Measurements from ENCODE around the gene LYPD6B. TPM values are rescaled to one million over a fixed set of nuclear protein-coding genes. Genes with fewer than 3 reads are reported as not detected.

LYPD6B gene
- total RNA-seq, 1 donor from 2014 or later = 4.5 TPM

DNA sequence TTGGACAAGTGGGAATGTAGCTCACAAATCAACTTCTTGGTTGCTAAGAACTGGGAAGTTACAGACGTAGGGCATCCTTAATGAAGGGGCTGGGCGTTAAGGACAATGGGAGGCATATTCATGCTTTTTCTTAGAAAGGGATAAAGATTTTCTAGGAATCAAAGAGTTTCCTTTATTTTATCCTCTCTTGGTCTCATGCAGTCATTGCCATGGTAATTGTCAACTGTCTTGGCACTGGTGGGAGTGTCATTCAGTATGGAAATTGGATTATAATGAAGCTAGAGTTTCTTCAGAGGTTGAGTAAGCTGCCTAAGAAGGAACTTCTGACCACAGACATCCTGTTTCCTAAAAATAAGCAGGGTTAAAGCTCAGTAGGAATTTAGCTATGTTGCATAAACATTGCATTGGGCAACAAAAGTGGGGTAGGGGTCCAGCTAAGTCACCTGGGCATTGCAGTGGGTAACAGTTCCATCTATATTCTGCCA lies 114.0 kb downstream of the LYPD6B start:
- DNase-seq (ENCODE audit: low spot score in 2 of 2) = no peak
- FAIRE-seq = no peak

DNA sequence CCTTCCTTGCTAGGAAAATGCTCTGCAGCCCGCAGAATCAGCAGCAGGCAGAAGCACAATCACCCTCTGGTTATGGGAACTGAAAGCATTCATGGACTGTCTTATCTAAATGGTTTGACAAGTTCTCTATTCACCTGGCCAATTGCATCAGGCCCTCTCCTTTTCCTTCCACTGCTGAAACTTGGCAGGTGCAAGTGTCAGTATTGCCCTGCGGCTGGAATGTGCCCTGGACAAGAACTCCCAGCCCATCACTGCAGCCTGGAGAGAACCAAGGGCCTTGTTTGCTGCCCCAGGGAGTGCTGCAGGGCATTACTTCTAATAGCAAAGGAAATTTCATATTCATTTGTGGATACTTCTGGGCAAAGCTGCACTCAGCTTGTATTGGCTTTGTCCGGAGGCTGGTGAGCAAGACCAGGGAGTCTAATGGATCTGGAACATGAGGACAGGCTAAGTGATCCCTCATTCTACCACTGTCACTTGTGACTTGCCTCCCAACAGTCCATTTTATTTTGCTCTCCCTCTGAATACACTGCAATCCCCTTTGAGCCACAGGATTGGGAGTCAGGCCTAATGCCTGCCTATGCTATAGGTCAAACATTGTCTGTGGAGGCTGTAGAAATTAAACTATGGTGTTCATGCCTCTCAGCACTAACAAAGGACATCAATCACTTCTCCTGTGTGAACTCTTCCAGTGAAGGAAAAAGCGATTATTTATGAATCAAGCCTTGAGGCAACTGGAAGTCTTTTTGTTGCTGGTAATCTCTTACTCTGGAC lies 116.9 kb downstream of the LYPD6B start:
- no peak for FAIRE-seq
- DNase-seq (ENCODE audit: low spot score in 2 of 2) = no peak

DNA sequence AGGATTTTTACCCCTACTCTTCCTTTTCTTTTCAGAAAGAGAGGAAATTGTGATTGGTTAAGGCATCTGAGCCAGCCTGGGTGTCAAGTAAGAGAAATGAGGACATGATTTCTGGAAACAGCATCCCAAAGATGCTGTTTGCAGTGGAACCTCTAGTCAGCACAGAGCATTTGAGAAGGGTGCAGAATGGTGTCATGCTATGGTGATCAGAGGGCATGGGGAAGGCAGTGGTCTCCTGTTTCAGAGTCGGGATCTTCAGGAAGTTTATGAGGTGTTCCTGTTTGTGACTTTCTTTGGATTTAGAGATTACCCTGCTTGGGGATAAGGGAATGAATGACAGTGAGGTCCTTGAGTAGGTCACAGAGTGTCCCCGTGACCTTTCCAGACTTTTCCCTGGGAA lies 117.5 kb downstream of the LYPD6B start:
- FAIRE-seq = no peak
- DNase-seq (ENCODE audit: low spot score in 2 of 2) = no peak

DNA sequence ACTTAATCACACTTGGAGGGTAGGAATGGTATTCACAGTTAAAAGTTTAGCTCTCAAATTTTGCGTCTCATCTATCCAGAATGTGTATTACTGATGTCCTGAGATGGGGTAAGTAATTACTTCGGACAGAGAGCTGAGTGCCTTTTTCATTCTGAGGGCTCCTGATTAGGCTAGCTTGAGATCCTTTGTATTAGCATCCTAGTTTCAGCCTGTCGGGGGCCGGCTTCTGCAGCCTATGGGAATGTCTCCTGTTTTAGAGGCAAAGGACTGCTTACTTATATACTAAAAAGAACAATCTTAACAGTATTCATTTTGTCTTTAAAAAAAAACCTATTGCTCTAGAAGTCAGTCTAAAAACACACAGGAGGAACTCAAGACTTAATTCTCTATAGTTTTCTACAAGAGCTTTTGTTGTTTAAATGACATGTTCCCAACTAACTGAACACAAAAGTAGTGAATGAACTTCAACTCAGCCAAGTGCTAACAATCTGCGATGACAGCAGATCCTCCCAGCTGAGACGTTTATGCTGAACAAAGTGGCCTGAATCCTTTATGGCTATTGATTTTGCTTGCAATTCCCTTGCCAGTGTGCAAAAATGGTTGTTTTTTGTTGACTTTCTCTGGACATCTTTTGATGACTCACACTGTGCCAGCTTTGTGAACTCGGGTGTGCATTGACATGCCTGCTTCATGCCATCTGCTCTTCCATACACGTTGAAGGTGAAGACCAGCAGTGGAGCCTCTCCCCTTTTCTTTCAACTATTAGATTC lies 118.7 kb downstream of the LYPD6B start:
- DNase-seq (ENCODE audit: low spot score in 2 of 2) (no peak), FAIRE-seq (no peak)

DNA sequence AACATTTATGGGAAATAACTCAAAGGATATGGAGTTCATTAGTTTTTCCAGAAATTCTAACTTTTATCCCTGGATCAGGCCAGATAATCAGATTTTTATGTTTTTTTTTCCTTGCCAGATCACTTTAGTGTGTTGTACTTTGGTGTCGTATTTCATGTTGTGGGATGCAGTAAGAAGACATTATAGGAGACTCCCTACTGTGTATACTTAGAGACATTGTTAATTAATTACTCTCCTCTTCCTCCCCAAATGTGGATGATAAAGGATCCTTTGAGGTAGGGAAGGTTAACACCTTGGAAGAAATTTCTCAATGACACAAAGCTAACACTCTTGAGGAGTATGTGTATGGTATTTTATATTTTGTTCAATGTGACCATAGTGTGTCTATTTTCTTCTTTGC lies 120.5 kb downstream of the LYPD6B start:
- FAIRE-seq = no peak
- DNase-seq (ENCODE audit: low spot score in 2 of 2) = no peak

DNA sequence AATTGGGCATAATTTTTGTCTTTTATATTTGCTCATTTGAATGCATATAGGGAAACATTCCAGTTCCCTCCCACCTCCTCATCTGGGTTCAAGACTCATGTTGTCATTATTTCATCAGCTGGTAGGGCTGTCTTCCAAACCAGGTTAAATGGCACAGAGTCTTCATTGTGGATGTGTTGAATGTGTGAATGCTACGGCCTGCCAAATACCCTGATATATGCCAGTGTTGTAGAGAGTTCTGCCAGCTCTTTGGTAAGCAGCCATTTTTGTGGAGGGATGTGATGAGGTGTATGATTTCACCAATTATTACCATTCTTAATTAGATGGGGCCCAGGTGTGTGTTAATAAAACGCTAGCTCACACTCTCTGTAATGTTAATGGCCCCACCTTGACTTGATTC lies 121.7 kb downstream of the LYPD6B start:
- no peak for DNase-seq (ENCODE audit: low spot score in 2 of 2)
- no peak for FAIRE-seq

DNA sequence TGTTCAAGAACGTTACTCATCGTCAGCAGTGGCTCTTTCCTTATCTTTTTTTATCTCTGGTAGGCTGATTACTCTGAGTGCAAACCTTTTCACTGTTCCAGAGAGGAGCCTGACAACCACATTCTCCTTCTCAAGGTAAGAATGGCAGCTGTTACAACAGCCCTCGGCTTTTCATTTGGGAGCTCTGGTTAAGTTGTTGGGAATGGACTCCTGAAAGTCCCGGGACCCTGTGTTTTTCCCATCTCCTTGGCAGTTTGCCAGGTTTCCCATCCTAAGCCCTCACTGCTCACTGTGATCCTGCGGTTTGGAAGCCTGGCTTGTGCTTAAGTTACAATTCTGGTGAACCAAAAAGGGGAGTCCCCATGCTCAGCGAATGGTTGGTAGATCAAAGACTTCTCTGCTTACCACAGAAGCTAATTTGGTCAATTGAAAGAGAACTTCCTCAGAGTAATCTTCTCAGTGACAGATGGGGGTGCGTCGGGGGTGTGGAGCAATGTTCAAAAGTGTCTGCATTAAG lies 122.3 kb downstream of the LYPD6B start:
- DNase-seq (ENCODE audit: low spot score in 2 of 2) (no peak), FAIRE-seq (no peak)

DNA sequence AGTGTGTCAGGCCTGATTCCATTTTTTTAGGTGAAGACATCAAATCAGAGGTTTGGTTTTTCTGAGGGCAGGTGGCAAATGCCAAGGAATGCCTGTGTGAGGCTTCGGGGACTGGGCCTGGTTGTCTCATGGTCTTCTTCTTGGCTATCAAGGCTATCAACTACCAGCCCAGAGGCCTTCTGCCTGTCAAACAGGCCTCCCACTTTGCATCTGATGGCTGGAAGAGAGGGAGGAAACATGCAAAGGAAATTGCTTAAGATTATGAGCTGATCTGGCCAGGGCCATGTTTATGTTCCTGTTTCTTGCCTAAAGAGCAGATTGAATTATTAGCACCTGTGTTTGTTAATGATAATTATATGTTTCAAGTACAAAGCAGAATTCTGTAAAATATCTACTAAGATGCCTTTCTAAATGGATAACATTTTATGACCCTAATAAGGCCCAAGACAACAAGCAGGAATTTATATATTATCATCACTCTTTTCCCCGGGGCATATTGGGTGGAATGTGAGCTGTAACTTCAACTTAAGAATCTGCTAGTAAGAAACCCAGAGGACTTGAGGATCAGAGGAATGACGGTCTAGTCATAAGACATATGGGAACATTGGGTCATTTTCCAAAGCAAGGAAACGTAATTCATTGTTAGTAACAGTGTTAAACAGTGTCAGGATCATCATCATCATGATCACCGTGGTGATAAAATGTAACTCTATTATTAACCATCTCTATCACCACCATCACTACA lies 123.2 kb downstream of the LYPD6B start:
- no peak for FAIRE-seq
- DNase-seq (ENCODE audit: low spot score in 2 of 2) = no peak

DNA sequence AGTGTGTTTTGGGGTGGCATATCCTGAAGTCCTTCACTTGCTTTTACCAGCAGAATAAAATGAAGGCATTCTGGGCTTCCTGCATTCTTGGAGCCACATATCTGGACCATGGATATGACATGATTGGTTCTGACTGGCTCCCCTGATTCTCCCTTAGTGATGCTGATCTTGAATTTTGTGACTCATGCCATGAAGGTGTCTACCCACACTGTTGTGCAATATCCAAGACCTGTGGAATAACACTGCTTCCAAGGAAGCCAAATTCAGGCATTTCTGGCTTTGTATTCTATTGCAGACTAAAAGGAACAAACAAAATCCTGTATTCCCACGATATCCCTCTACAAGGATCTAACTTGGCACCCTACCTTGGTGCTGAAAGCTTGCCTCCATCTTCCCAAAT lies 125.8 kb downstream of the LYPD6B start:
- FAIRE-seq (no peak), DNase-seq (ENCODE audit: low spot score in 2 of 2) (no peak)

DNA sequence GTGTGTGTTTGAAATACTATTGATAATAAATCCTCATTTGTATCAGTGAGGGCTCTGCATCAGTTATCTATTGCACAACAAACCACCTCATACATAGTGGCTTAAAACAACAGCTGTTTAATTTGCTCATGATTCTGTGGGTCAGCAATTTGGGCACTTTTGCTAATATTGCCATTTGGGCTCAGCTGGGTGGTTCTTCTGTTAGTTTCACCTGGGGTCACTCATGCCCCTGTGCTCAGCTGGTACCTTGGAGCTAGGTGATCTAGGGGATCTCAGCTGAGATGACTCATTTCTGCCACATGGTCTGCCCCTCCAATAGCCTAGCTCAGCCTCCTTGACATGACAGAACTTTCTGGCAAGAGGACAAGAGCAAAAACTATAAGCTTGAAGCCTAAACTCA lies 126.3 kb downstream of the LYPD6B start:
- DNase-seq (ENCODE audit: low spot score in 2 of 2) (no peak), FAIRE-seq (no peak)

DNA sequence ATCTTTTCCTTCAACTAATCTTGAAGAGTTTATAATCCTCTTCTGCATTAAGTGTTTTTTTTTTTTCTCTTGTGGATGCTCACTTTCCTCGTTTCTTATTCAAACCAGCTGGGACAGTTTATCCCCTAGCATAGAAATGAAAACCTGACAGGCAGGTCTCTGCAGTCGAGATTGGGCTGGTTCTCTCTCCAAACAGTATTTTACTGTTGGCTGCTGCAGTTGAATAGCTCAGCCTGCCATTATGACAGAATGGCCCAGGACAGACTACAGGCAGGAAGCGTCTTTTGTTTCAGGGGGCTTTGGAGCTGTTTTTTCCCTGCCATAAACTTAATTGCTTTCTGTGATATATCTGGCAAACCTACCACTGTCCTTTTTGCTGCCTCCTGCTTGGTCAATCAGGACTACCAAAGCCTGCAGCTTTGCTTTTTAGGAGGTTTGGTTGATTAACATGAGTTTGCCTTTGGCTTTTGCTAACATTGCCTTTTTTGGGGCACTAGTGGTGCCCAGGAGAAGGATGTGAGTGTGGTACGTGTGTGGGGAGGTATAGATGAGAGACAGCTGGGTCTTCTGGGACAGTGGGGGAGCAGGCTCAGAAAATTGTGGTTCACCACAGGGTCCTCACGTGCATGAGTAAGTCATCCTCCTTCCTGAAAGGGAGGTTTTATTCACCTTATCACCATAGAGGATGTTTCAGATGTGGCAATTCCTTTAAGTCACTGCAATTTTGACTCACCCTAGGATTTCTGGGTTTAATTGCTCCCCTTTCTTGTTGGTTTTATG lies 128.7 kb downstream of the LYPD6B start:
- no peak for DNase-seq (ENCODE audit: low spot score in 2 of 2)
- no peak for FAIRE-seq

DNA sequence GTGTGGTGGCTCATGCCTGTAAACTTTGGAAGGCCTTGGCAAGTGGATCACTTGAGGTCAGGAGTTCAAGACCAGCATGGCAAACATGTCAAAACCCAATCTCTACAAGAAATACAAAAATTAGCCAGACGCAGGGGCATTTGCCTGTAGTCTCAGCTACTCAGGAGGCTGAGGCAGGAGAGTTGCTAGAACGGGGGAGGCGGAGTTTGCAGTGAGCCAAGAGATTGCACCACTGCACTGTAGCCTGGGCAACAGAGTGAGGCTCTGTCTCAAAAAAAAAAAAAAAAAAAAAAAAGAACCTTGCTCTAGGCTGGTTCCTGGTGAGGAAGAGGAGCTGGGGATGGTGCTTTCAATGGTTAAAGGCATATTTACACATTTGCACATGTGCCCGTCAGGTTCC lies 129.4 kb downstream of the LYPD6B start:
- DNase-seq (ENCODE audit: low spot score in 2 of 2) (no peak), FAIRE-seq (no peak)

DNA sequence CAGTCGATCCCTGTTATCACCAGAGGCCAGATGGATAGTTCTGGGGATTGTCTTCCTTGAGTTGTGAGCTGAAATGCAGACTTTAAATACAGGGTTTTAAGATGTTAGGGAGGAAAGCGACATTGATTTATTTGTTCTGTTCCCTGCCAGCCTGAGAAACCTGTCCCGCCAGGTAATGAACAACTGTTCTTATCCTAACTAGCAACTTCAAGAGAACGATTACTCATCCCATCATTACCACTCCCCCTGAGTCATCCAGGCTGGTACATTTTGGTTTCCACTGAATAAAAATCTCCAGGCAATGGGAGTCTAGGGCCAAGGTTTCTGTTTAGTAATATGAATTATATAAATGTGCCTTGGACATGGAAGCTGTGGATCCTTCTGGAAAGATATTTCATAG lies 131.2 kb downstream of the LYPD6B start:
- no peak for DNase-seq (ENCODE audit: low spot score in 2 of 2)
- FAIRE-seq = no peak

DNA sequence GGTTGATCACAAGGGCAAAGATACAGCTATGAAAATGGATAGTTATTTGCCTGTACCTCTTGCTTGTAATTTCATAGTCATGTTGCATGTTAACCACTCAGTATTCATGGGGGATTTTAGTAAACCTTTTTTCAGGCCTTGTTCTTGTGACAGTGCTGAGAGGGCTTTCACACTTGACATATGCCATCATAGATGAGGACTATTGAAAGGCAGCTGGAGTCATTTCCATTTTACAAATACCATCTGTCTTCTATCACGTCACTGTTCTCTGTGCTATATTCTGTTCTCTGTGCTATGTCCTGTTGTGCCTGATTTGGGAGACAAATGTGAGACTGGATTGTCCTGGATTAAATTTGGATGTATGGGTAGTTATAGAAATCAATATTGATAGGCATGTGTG lies 131.7 kb downstream of the LYPD6B start:
- DNase-seq (ENCODE audit: low spot score in 2 of 2) (no peak), FAIRE-seq (no peak)

DNA sequence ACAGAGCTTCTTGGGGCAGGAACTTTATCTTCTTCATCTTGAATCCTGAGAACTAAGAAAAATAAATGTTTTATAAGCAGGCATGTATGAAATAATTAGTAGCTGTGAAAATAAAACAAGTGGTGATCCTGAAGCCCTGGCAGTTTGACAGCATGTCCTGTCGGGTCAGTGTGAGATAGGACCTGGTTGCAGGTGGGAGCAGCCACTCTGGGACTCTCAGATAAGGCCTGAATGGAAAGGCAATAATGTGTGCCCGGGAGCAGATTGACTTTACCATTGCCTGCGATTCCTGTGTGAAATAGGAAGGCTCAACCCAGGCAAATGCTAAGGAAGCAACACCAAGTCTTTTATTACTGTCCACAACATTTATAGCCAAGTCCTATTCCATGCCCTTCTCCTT lies 132.4 kb downstream of the LYPD6B start:
- no peak for FAIRE-seq
- DNase-seq (ENCODE audit: low spot score in 2 of 2) = no peak

DNA sequence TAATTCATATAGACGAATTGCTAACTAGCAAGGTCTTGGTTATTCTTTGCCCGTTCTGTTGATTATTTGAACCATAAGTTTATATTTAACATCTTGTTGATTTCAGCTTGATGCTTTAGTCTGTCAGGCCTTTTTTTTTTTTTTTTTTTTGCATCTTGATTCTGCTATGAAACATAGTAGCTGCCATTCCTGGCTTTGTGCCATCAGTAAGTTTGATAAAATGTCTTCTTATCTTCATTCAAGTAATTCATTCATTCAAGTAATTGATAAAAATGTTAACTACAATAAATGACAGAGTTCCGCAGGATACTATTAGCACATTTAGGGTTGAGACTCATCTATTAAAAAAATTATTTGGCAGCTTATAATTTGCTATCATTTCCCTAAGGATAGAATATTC lies 134.7 kb downstream of the LYPD6B start:
- DNase-seq (ENCODE audit: low spot score in 2 of 2) (no peak), FAIRE-seq (no peak)

DNA sequence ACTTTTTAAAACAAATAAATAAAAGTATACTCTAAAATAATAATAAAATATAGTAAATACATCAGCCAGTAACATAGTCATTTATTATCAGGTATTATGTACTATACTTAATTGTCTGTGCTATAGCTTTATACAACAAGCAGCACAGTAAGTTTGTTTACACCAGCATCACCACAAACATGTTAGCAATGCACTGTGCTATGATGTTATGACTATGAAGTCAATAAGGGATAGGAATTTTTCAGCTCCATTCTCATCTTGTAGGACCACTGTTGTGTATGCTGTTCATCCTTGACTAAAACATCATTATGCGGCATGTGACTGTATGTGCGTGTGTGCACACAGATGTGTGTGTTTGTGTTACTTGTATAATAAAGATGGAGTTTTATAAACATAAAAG lies 137.5 kb downstream of the LYPD6B start:
- DNase-seq (ENCODE audit: low spot score in 2 of 2) = no peak
- no peak for FAIRE-seq

DNA sequence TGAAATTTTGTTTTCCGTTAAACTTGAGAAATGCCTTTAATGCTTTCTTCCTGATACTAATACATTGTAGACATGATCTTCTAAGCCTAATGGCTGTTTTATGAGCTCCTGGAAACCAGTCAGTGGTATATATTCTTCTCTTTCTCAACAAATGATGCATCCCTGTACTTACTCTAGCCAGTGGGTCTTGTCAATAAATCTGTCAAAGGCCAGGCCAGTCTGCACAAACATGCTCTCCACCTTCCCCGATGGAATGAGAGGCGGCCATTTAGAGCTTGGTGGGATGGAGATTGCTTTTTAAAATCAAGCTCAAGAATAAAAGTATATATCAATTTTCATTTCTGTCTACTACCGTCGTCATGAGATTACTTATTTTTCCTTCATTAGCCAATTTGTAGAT lies 140.1 kb downstream of the LYPD6B start:
- no peak for DNase-seq (ENCODE audit: low spot score in 2 of 2)
- FAIRE-seq = no peak

DNA sequence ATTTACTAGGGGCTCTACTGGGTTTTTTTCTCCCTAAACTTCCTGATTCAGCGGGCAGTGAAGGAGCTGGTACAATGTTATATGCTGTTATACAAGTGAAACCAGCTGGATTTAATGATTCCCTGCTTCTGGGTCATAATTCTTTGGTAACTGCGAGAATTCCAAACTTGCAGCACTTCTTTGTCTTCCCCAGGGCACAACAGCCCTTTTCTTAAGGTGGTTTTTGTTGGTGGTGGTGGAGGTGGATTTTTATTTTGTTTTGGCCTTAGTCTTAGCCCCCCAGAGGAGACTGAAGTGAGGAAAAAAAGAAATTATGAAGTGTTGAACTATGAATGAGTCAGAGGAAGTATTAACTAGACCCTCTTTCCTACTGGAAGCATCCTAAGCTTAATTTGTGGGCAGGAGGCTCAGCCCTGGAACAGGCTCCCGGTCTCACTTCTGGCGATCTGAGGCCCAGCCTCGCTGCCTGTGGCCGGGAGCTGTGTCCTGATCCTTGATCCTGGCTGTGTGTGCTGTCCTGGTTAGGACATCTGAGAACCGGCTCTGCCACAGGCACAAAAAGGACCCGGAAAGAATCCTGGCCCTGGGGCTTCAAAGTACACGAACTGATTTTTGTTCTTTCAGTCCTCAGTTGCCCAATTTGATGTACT lies 141.9 kb downstream of the LYPD6B start:
- FAIRE-seq (no peak), DNase-seq (ENCODE audit: low spot score in 2 of 2) (no peak)

DNA sequence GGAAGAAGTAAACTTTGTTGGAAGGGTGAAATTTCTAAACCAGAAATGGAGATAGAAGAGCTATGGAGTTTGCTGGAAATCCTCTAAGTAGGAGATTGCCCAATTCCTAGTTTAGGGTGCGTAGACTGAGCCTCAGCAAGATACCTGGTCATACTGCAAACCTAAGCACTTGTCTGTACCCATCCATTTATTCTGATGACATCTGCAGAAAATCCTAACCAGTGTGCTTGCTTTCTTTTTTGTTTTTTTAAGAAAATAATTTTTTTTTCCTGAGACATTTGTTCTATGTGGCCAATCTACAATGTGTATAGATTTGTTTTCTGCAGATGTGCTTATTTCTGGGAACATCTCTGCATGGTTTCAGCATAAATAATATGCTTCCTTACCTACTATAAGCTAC lies 144.7 kb downstream of the LYPD6B start:
- DNase-seq (ENCODE audit: low spot score in 2 of 2) (no peak), FAIRE-seq (no peak)

Measured in frontal cortex (tissue), 4 donors.